Natural killer cell treated with Interleukin-12 subunit alpha and Interleukin-12 subunit beta and Interleukin-15 and Interleukin-18, amount 100 ng/mL, for 72 hours (primary cell): ENCODE results near the gene DNAH9. TPM values are rescaled to one million over a fixed set of nuclear protein-coding genes. Genes with fewer than 3 reads are reported as not detected.

Source experiments
- ATAC-seq, 2 donors: fragments of 150-1000 bp; cut with Tn5 transposase in 1 of 2; sonication (Bioruptor Pico), chemical (Tn5 transposase) in 1 of 2; 2 replicates each; pipeline ENCODE4 v1.10.0; 2021
- DNase-seq: peaks from one replicate; pipeline ENCODE4 v3.0.0; 2022; ENCODE audit warnings: low spot score
- H3K27ac Mint-ChIP-seq, 2 donors: 1 replicate in 1 of 2; 2 replicates in 1 of 2; pipeline ENCODE4 v1.8.0; 2022; ENCODE audit warnings: mixed read lengths in 2 of 2, mild to moderate bottlenecking in 1 of 2, moderate library complexity in 1 of 2
- H3K27me3 Mint-ChIP-seq, 2 donors: 1 replicate in 1 of 2; 2 replicates in 1 of 2; pipeline ENCODE4 v1.8.0; 2022; ENCODE audit warnings: mixed read lengths in 2 of 2
- H3K36me3 Mint-ChIP-seq: one replicate; pipeline ENCODE4 v1.8.0; 2022; ENCODE audit warnings: mixed read lengths
- H3K4me1 Mint-ChIP-seq, 2 donors: 1 replicate in 1 of 2; 2 replicates in 1 of 2; pipeline ENCODE4 v1.8.0; 2022; ENCODE audit warnings: low read depth in 2 of 2, mixed read lengths in 2 of 2, mild to moderate bottlenecking in 1 of 2
- H3K4me3 Mint-ChIP-seq: one replicate; pipeline ENCODE4 v1.8.0; 2022; ENCODE audit warnings: mixed read lengths
- H3K9me3 Mint-ChIP-seq: 2 replicates; pipeline ENCODE4 v1.8.0; 2022; ENCODE audit warnings: mixed read lengths
- total RNA-seq, 2 donors: library from RNA; stranded (reverse); gene quantifications; one replicate each; pipeline ENCODE4 v1.2.3, GENCODE V29; 2022

Gene DNAH9
- total RNA-seq, 2 donors from 2014 or later = not detected

GRCh38 chr17:11874756-11875155, 276.5 kb downstream of the DNAH9 start:
- H3K4me1 Mint-ChIP-seq = no peaks in the 10 kb centered on the region
- H3K27me3 Mint-ChIP-seq = no peaks in the 10 kb centered on the region
- no peaks in the 10 kb centered on the region for H3K36me3 Mint-ChIP-seq
- ATAC-seq = no peak
- no peaks in the 10 kb centered on the region for H3K9me3 Mint-ChIP-seq
- H3K27ac Mint-ChIP-seq = no peak overlapping the region
- H3K4me3 Mint-ChIP-seq = no peak overlapping the region
- DNase-seq = no peak

GRCh38 chr17:11880714-11881113, 282.4 kb downstream of the DNAH9 start:
- no peak overlapping the region for H3K27ac Mint-ChIP-seq
- ATAC-seq = no peak
- H3K9me3 Mint-ChIP-seq = no peaks in the 10 kb centered on the region
- no peaks in the 10 kb centered on the region for H3K36me3 Mint-ChIP-seq
- no peak for DNase-seq
- H3K27me3 Mint-ChIP-seq = no peaks in the 10 kb centered on the region
- no peaks in the 10 kb centered on the region for H3K4me1 Mint-ChIP-seq
- H3K4me3 Mint-ChIP-seq = no peak overlapping the region

- H3K4me1 Mint-ChIP-seq = no peaks in the 10 kb centered on the region
- no peak for ATAC-seq
- H3K27me3 Mint-ChIP-seq = no peaks in the 10 kb centered on the region
- H3K36me3 Mint-ChIP-seq = no peaks in the 10 kb centered on the region
- DNase-seq = no peak
- no peaks in the 10 kb centered on the region for H3K9me3 Mint-ChIP-seq
- no peak overlapping the region for H3K4me3 Mint-ChIP-seq
- H3K27ac Mint-ChIP-seq = no peak overlapping the region
Observed at GRCh38 chr17:11882716-11883115, 284.4 kb downstream of the DNAH9 start.

- Mint-ChIP-seq H3K36me3 (no peaks in the 10 kb centered on the region), H3K27me3 (no peaks in the 10 kb centered on the region), H3K27ac (no peak overlapping the region), H3K4me1 (no peaks in the 10 kb centered on the region), H3K9me3 (no peaks in the 10 kb centered on the region), H3K4me3 (no peak overlapping the region)
- ATAC-seq (no peak), DNase-seq (no peak)
Observed at GRCh38 chr17:11885051-11885450, 286.8 kb downstream of the DNAH9 start.

GRCh38 chr17:11889266-11889665, 291.0 kb downstream of the DNAH9 start:
- Mint-ChIP-seq H3K27ac (no peak overlapping the region), H3K4me1 (no peaks in the 10 kb centered on the region), H3K36me3 (no peaks in the 10 kb centered on the region), H3K4me3 (no peak overlapping the region), H3K27me3 (no peaks in the 10 kb centered on the region), H3K9me3 (peaks cover 4% of the 10 kb centered on the region)
- ATAC-seq (no peak), DNase-seq (no peak)

GRCh38 chr17:11893862-11894261, 295.6 kb downstream of the DNAH9 start:
- Mint-ChIP-seq H3K4me1 (no peaks in the 10 kb centered on the region), H3K27me3 (no peaks in the 10 kb centered on the region), H3K27ac (no peak overlapping the region), H3K36me3 (no peaks in the 10 kb centered on the region), H3K4me3 (no peak overlapping the region), H3K9me3 (peaks cover 4% of the 10 kb centered on the region)
- no peak for ATAC-seq
- DNase-seq = no peak

- DNase-seq (no peak), ATAC-seq (no peak)
- Mint-ChIP-seq H3K4me3 (no peak overlapping the region), H3K4me1 (no peaks in the 10 kb centered on the region), H3K9me3 (peaks cover 4% of the 10 kb centered on the region), H3K27me3 (peaks cover 0 to 6% of the 10 kb centered on the region in 2 donors), H3K36me3 (no peaks in the 10 kb centered on the region), H3K27ac (no peak overlapping the region)
Observed at GRCh38 chr17:11896199-11896598, 297.9 kb downstream of the DNAH9 start.

GRCh38 chr17:11898526-11899235, 300.4 kb downstream of the DNAH9 start:
- H3K4me3 Mint-ChIP-seq = no peak overlapping the region
- peaks cover 4% of the 10 kb centered on the region for H3K9me3 Mint-ChIP-seq
- H3K27me3 Mint-ChIP-seq = peaks cover 0 to 6% of the 10 kb centered on the region in 2 donors
- ATAC-seq (no peak), DNase-seq (no peak)
- no peaks in the 10 kb centered on the region for H3K4me1 Mint-ChIP-seq
- no peak overlapping the region for H3K27ac Mint-ChIP-seq
- no peaks in the 10 kb centered on the region for H3K36me3 Mint-ChIP-seq

- ATAC-seq (no peak), DNase-seq (no peak)
- Mint-ChIP-seq H3K4me3 (no peak overlapping the region), H3K9me3 (peaks cover 4% of the 10 kb centered on the region), H3K36me3 (no peaks in the 10 kb centered on the region), H3K27me3 (peaks cover 0 to 6% of the 10 kb centered on the region in 2 donors), H3K4me1 (no peaks in the 10 kb centered on the region), H3K27ac (no peak overlapping the region)
Observed at GRCh38 chr17:11899537-11899942, 301.3 kb downstream of the DNAH9 start.

GRCh38 chr17:11900041-11900476, 301.8 kb downstream of the DNAH9 start:
- no peak for DNase-seq
- Mint-ChIP-seq H3K4me3 (no peak overlapping the region), H3K36me3 (no peaks in the 10 kb centered on the region), H3K27ac (no peak overlapping the region), H3K27me3 (peaks cover 0 to 6% of the 10 kb centered on the region in 2 donors), H3K4me1 (no peaks in the 10 kb centered on the region), H3K9me3 (peaks cover 4% of the 10 kb centered on the region)
- no peak for ATAC-seq

- DNase-seq (no peak), ATAC-seq (no peak)
- peaks cover 0 to 6% of the 10 kb centered on the region in 2 donors for H3K27me3 Mint-ChIP-seq
- no peaks in the 10 kb centered on the region for H3K4me1 Mint-ChIP-seq
- peaks cover 4% of the 10 kb centered on the region for H3K9me3 Mint-ChIP-seq
- H3K36me3 Mint-ChIP-seq = no peaks in the 10 kb centered on the region
- no peak overlapping the region for H3K27ac Mint-ChIP-seq
- no peak overlapping the region for H3K4me3 Mint-ChIP-seq
Observed at GRCh38 chr17:11900655-11901054, 302.4 kb downstream of the DNAH9 start.

- H3K27ac Mint-ChIP-seq = no peak overlapping the region
- DNase-seq (no peak), ATAC-seq (no peak)
- H3K4me3 Mint-ChIP-seq = no peak overlapping the region
- H3K27me3 Mint-ChIP-seq = peaks cover 0 to 6% of the 10 kb centered on the region in 2 donors
- H3K36me3 Mint-ChIP-seq = no peaks in the 10 kb centered on the region
- peaks cover 7% of the 10 kb centered on the region for H3K9me3 Mint-ChIP-seq
- H3K4me1 Mint-ChIP-seq = no peaks in the 10 kb centered on the region
Observed at GRCh38 chr17:11901931-11902330, 303.7 kb downstream of the DNAH9 start.

- Mint-ChIP-seq H3K4me1 (no peaks in the 10 kb centered on the region), H3K4me3 (no peak overlapping the region), H3K27me3 (no peaks in the 10 kb centered on the region), H3K36me3 (peaks cover 5% of the 10 kb centered on the region), H3K27ac (no peak overlapping the region), H3K9me3 (peaks cover 11% of the 10 kb centered on the region)
- ATAC-seq (no peak), DNase-seq (no peak)
Observed at GRCh38 chr17:11908711-11909146, 310.5 kb downstream of the DNAH9 start.

- Mint-ChIP-seq H3K27ac (no peak overlapping the region), H3K27me3 (no peaks in the 10 kb centered on the region), H3K9me3 (peaks cover 11% of the 10 kb centered on the region), H3K4me3 (no peak overlapping the region), H3K36me3 (peaks cover 5% of the 10 kb centered on the region), H3K4me1 (no peaks in the 10 kb centered on the region)
- no peak for ATAC-seq
- no peak for DNase-seq
Observed at GRCh38 chr17:11909348-11909747, 311.1 kb downstream of the DNAH9 start.

- DNase-seq (no peak), ATAC-seq (no peak)
- Mint-ChIP-seq H3K4me1 (no peaks in the 10 kb centered on the region), H3K9me3 (peaks cover 16% of the 10 kb centered on the region), H3K36me3 (peaks cover 14% of the 10 kb centered on the region), H3K27ac (no peak overlapping the region), H3K4me3 (no peak overlapping the region), H3K27me3 (peaks cover 6 to 18% of the 10 kb centered on the region in 2 donors)
Observed at GRCh38 chr17:11916091-11916490, 317.8 kb downstream of the DNAH9 start.
